DMS153 (cell line): ENCODE measurements around the gene CMTM3.

Experiments used
- DNase-seq: peaks from one replicate; lab custom pipeline; 2025; lab: John Stamatoyannopoulos, UW

CMTM3 gene

DNA sequence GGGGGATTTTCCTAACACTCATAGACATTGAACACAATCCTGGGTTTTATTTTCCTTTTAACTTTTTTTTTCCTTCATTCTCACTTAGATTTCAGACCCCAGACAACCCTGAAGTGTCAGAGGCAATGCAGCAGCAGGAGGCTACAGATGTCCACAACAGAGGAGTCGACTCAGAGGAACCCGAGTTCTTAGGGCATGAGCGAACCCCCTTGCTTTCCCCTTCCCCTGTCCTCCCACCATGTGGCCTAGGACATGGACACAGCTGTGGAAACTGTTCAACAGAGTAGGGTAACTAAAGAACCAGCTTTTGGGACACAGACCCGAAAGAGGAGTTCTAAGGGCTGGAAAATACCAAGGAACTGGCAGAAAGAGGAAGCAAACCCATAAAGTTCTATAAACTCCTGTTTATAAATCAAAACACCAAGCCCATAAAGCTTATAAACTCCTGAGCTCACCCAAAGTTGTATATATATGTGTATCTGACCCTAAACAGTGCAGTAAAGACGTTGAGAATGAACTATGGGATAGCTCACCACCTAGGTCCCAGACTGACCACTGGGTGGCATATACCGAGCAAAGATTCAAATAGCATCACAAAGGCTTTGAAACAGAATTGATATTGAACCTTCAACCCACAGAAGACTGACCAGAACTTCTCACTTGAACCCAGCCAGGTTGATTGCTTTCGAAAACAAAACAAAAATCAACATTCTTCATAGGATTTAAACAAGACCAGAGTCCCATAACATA is 58.1 kb downstream of the CMTM3 start:
- DNase-seq, result no peak
